ENCODE measurements around the gene MEOX1.
"Not testable (repeated sequence)": the region's sequence is repeated elsewhere in the genome, so short reads cannot be mapped to it uniquely, and the experiment has no call there.

Gene MEOX1

DNA sequence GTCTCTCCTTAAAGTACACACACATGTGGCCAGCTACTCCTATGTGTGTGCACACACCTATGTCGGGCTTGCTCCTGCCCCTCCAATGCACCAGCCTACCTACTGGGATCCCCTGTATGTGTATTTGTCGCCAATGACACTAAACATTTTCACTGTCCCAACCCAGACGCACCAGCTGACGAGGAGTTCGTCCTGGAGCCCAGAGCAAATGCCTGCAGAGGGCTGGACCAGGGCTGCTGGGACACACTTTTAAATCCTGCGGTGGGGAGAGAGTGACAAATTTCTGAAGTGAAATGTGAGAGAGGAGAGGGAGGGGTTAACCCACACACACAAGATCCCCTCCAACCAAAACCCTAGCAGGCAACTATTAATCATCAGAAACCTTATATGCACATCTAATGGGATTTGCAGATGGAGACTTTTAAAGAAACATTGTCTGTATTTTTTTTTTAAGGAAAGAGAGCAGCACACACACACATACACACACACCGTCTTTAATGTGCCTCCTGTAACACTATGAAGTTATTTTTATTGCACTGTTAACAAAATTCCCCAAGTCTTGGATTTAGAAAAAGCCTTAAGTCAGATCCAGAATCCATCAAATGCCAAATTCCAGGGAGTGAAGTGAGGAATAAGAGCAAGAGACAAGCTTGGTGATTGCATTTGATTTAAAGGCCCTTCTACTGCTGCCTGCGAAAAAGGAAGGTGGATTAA is at the start of gene MEOX1:
Gene MEOX1, minus strand, starts transcription at position 224 of the 714 bp plus-strand sequence. CDS start 388 bp downstream, outside the sequence.
- peak; percentile 15 to 34 for DNase-seq (ENCODE audit: low read depth in 2 of 2)

GRCh38 chr17:43710101-43710500 is 48.4 kb upstream of the MEOX1 start:
- no peak for DNase-seq (ENCODE audit: low read depth in 2 of 2)

DNA sequence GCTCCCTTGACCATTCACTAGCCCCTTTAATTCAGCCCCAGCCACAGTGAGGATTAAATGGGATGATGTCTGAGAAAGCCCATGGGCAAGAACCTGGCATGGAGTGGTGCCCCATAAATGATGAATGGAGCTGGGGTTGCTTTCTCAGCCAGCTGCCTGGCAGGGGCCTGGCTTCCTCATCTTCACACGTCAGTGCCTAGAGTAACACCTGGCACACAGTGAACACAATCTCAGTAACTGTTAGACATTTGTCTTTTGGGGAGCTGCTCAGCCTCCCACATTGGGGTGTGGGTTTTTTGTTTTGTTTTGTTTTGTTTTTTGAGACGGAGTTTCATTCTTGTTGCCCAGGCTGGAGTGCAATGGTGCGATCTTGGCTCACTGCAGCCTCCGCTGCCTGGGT is 47.5 kb upstream of the MEOX1 start:
- DNase-seq (ENCODE audit: low read depth in 2 of 2) = no peak

- no peak for DNase-seq (ENCODE audit: low read depth in 2 of 2)
These were observed 45.5 kb upstream of the MEOX1 start for GRCh38 chr17:43707184-43707583.

- no peak for DNase-seq (ENCODE audit: low read depth in 2 of 2)
These were observed 44.5 kb upstream of the MEOX1 start for GRCh38 chr17:43706235-43706634.

DNA sequence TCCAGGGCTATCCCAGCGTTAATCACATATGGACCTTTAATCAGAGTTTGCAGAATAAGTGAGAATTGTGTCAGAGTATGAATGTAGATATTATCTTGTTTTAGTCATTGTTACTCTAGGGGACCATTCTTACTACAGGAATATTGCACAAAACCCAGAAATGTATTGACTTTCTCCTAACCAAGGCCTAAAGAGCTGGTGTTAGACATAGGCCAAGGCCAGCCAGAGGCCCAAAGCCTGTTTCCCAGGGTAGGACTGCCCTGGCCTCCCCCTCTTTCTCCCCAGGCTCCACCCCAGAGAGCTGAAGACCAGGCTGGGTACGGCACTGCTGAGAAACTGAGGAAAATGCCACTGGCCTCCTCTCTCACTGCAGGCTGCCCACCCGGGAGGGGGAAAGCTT is 41.9 kb upstream of the MEOX1 start:
- no peak for DNase-seq (ENCODE audit: low read depth in 2 of 2)

- peak in 1 of 2 donors; percentile 7 for DNase-seq (ENCODE audit: low read depth in 2 of 2)
These were observed 40.9 kb upstream of the MEOX1 start for GRCh38 chr17:43702637-43703036.

- DNase-seq (ENCODE audit: low read depth in 2 of 2) = peak; percentile 38 to 47
These were observed 39.6 kb upstream of the MEOX1 start for GRCh38 chr17:43701318-43701743.

- no peak for DNase-seq (ENCODE audit: low read depth in 2 of 2)
These were observed 37.7 kb upstream of the MEOX1 start for GRCh38 chr17:43699438-43699756.

- DNase-seq (ENCODE audit: low read depth in 2 of 2) = no peak
These were observed 37.1 kb upstream of the MEOX1 start for GRCh38 chr17:43698678-43699437.

DNA sequence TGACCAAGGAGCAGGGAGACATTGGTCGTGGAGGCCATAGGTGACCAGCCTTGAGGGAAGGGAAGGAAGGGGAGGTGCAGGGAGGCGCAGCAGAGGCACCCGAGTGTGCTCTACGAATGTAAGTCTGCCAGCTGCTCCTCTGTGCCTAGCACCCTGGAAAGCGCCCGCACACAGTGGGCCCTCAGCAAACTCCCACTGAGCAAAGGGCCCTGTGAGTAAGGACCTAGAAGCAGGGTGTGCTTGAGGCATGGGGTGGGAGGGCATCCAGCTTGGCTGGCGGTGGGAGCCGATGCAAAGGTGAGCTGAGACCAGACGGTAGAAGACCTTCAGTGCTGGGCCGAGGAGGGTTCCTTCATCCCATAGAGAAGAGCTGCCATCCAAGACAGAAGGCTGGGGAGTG is 36.2 kb upstream of the MEOX1 start:
- DNase-seq (ENCODE audit: low read depth in 2 of 2) = no peak

DNA sequence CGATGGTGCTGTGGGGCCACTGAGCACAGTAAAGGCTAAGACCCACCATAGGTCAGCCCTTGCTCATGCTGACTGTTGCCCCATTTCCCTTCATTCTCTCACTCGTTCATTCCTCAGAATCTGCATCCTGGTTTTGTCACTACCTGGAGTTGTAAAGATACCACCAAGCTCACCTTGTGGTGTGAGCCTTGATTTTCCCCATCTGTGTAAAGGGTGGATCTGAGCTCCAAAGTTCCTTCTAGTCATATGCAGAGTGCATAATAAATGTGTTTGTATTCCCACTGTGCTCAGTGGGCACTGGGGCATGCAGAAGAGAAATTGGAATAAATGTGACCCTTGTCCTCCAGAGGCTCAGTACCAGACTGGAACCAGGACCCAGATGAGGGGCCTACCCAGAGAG is 35.2 kb upstream of the MEOX1 start:
- no peak for DNase-seq (ENCODE audit: low read depth in 2 of 2)

GRCh38 chr17:43695970-43696865 is 34.5 kb upstream of the MEOX1 start:
- DNase-seq (ENCODE audit: low read depth in 2 of 2) = no peak

GRCh38 chr17:43694081-43694870 is 32.6 kb upstream of the MEOX1 start:
- DNase-seq (ENCODE audit: low read depth in 2 of 2) = peak; percentile 64 to 66

DNA sequence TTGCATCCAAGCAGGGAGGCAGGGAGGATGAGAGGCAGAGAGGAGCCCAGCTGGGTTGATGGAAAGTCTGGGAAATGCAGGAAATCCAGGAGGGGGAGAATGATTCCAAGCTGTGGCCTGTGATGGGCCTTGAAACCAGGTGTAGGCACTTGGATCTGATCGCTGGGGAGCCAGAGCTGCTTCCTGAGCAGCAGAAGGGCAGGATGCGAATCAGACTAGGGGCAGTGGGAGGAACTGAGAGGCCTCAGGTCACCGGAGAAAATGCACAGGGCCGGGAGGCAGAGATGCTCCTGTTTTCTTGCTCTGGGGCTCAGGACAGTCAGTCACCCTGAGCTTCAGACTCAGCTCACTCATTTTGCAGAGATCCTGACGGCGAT is 29.6 kb upstream of the MEOX1 start:
- no peak for DNase-seq (ENCODE audit: low read depth in 2 of 2)

GRCh38 chr17:43690624-43691316 is 29.0 kb upstream of the MEOX1 start:
- DNase-seq (ENCODE audit: low read depth in 2 of 2) = no peak

DNA sequence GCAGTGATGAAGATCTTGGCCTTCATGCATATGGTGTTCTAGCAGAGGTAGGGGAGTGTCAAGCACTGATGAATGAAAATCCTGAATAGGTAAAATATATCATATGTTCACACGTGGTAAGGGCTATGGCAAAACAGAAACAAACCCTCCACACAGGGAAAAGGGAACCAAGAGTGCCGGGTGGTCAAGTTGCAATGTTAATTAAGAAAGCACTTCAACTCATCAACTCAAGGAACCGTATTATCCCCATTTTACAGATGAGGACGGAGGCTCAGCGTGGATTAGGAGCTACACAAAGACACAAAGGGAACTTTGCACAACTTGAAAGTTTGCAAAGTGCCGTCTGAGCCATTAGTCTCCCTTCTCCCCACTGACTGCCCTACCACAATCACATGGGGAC is 28.1 kb upstream of the MEOX1 start:
- DNase-seq (ENCODE audit: low read depth in 2 of 2) = no peak

DNA sequence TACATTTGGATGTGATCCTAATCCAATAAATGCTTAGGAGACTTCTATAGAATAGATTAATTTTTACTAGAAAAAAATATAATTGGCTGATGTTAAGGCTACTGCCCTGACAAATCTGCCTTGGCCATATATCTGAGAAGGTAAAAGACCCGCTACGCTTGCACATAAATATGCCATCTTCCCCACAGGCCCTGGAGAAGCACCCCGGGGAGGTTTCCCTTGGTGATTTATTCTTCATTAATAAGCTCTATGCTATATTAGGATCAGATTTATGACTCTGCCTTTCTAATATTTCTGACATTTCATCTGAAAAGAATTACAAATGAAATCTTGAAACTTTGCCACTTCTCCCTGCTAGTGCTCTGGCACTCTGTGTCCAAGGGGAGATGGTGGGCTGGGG is 27.4 kb upstream of the MEOX1 start:
- DNase-seq (ENCODE audit: low read depth in 2 of 2) = no peak

GRCh38 chr17:43686957-43687356 is 25.2 kb upstream of the MEOX1 start:
- DNase-seq (ENCODE audit: low read depth in 2 of 2) = not testable (repeated sequence)

DNA sequence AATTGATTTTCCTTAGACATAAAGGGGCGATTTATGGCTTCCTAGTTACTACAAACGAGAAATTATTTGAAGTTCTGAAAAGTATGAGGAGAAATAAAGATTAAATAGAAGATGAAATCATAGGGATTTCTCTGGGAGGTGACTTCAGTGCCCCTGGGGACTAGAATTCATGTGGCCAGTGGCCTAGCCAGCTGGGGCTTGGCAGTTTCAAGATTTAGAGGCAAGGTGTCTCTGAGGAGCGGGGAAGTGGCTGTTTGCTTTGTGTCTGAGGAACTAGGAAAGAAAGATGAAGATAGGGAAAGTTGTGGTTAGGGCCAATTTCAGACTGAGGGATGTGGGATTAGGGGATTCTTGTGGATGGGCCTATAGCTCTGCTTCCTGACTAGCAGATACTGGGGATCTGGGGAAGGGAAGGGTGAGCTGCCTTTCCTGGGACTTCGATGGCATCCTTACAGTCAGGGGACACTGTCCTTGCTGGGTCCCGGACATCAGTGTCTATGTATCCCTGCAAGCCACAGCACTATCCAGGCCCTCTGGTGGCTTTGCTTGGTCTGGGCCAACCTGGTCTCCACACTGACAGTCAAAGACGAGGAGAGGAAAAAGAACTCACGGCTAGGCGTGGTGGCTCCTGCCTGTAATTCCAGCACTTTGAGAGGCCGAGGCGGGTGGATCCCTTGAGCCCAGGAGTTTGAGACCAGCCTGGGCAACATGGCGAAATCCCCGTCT is 22.4 kb upstream of the MEOX1 start:
- DNase-seq (ENCODE audit: low read depth in 2 of 2) = no peak
